Prostate gland (tissue), 2 donors: Measurements from ENCODE around the gene CENPI. TPM values are rescaled to one million over a fixed set of nuclear protein-coding genes. Genes with fewer than 3 reads are reported as not detected.

Experiments used
- DNase-seq: peaks from one replicate; pipeline ENCODE4 v3.0.0-alpha.2; 2019; ENCODE audit warnings: low spot score
- H3K27ac ChIP-seq, 2 donors: fragments of 200-600 bp; sonication (generic); 2 replicates each; pipeline ENCODE4 v1.5.1; 2017 to 2019
- H3K27me3 ChIP-seq: fragments of 200-600 bp; sonication (generic); replicated peaks from 2 replicates; pipeline ENCODE4 v1.5.1; 2019; ENCODE audit not compliant: insufficient read depth
- H3K36me3 ChIP-seq, 2 donors: fragments of 200-600 bp; sonication (generic); 1 replicate in 1 of 2; 2 replicates in 1 of 2; pipeline versions ENCODE4 v1.5.1 to v1.8.1; 2017 to 2019
- H3K4me1 ChIP-seq: fragments of 200-600 bp; sonication (generic); replicated peaks from 2 replicates; pipeline ENCODE4 v1.5.1; 2019
- H3K4me3 ChIP-seq, 2 donors: fragments of 200-600 bp; sonication (generic); 2 replicates each; pipeline ENCODE4 v1.5.1; 2017 to 2019
- H3K9me3 ChIP-seq: fragments of 200-600 bp; sonication (generic); 2 replicates; pipeline ENCODE4 v1.5.1; 2017
- CTCF ChIP-seq, 4 experiments: fragments of 200-600 bp in 2 of 4; fragments of 450-650 bp in 2 of 4; sonication (generic) in 2 of 4; IDR thresholded peaks; 1 replicate in 3 of 4; 2 replicates in 1 of 4; pipeline ENCODE4 v1.5.1; 2016 to 2019; ENCODE audit warnings: antibody characterized with exemption in 4 of 4, mild to moderate bottlenecking in 2 of 4, moderate library complexity in 2 of 4
- POLR2A ChIP-seq: fragments of 450-650 bp; IDR thresholded peaks from one replicate; pipeline ENCODE4 v1.6.1; 2016; ENCODE audit warnings: antibody characterized with exemption, mild to moderate bottlenecking
- POLR2AphosphoS5 ChIP-seq: sonication (generic); formaldehyde crosslinking; IDR thresholded peaks from one replicate; pipeline ENCODE4 v1.6.1; 2017; ENCODE audit warnings: antibody characterized with exemption
- WGBS: methylation state at CpG from one replicate; pipeline ENCODE4 v1.1.5; 2018; 5-methylcytosine and 5-hydroxymethylcytosine counted together
- intact Hi-C: fragments of 100-400 bp; cut with DNase I; formaldehyde crosslinking; loops from one replicate; pipeline ENCODE4 v1.14.2; 2022
- total RNA-seq, 2 donors: library from RNA; depleted of rRNA; stranded (reverse); fragments of >200 nt; gene quantifications; one replicate each; pipeline ENCODE4 v1.1.0, GENCODE V29; 2016

Gene CENPI
- total RNA-seq, 2 donors from 2014 or later, result 1.0 to 1.9 TPM

GRCh38 chrX:101117701-101118100, 19.7 kb downstream of the CENPI start:
- DNase-seq, result no peak
- TF ChIP-seq POLR2A, result no peak
- TF ChIP-seq POLR2AphosphoS5, result no peak
- no peak for TF ChIP-seq CTCF (IDR thresholded peaks at IDR 0.05)

GRCh38 chrX:101136235-101136634, 38.2 kb downstream of the CENPI start:
- intact Hi-C loops, result no loop called here
- no peaks in the 10 kb centered on the region for H3K27me3 ChIP-seq
- 54% methylated on average over 2 of the region's 2 CpGs for WGBS
- no peaks in the 10 kb centered on the region for H3K36me3 ChIP-seq
- H3K27ac ChIP-seq, result no peak overlapping the region
- TF ChIP-seq CTCF (IDR thresholded peaks at IDR 0.05), result no peak
- no peak for TF ChIP-seq POLR2AphosphoS5
- TF ChIP-seq POLR2A, result no peak
- H3K4me1 ChIP-seq, result no peaks in the 10 kb centered on the region
- no peak overlapping the region for H3K4me3 ChIP-seq
- no peak for DNase-seq
- H3K9me3 ChIP-seq, result no peaks in the 10 kb centered on the region

More at GRCh38 chrX:101117701-101118100, 19.7 kb downstream of the CENPI start:
- H3K27me3 ChIP-seq, result no peaks in the 10 kb centered on the region
- H3K4me1 ChIP-seq, result no peaks in the 10 kb centered on the region
- H3K27ac ChIP-seq, result no peak overlapping the region
- H3K4me3 ChIP-seq, result no peak overlapping the region
- WGBS, result 81% methylated on average over 3 of the region's 3 CpGs
- no peaks in the 10 kb centered on the region for H3K36me3 ChIP-seq
- intact Hi-C loops, result no loop called here
- H3K9me3 ChIP-seq, result no peaks in the 10 kb centered on the region

Other genes starting within 250 kb of the CENPI start
- under 1 TPM; 0.14 to 0.62 TPM for gene NOX1, start 223.8 kb upstream of the CENPI start, total RNA-seq
- under 1 TPM; 0.36 to 0.85 TPM for gene XKRX, start 169.3 kb upstream of the CENPI start, total RNA-seq
- 1 to 10 TPM in 1 of 2 donors, not detected in 1; 1.2 TPM for gene ARL13A, start 128.5 kb upstream of the CENPI start, total RNA-seq
- 10 to 100 TPM; 14.0 to 29.5 TPM for gene TRMT2B, start 46.1 kb upstream of the CENPI start, total RNA-seq
- 1 to 10 TPM; 3.6 to 7.8 TPM for gene TMEM35A, start 19.3 kb upstream of the CENPI start, total RNA-seq
- gene DRP2, start 121.6 kb downstream of the CENPI start, total RNA-seq, result 1 to 10 TPM in 1 of 2 donors, under 1 TPM in 1; 0.68 to 1.9 TPM
- 10 to 100 TPM in 1 of 2 donors, not detected in 1; 54.6 TPM for gene TAF7L, start 193.1 kb downstream of the CENPI start, total RNA-seq